HG03064 (cell line): ENCODE data around the gene KATNAL2.
"Not testable (repeated sequence)": the region's sequence is repeated elsewhere in the genome, so short reads cannot be mapped to it uniquely, and the experiment has no call there.

Source experiments
- ATAC-seq: cut with Tn5 transposase; IDR thresholded peaks from one replicate; pipeline ENCODE4 v1.9.1; 2021; ENCODE audit warnings: low read depth; ENCODE audit not compliant: unreplicated experiment

Gene KATNAL2

GRCh38 chr18:47029684-47030353, 112.4 kb downstream of the KATNAL2 start:
- not testable (repeated sequence) for ATAC-seq

- ATAC-seq, result not testable (repeated sequence)
These were observed 113.5 kb downstream of the KATNAL2 start for GRCh38 chr18:47030887-47031286.

GRCh38 chr18:47032945-47033344, 115.5 kb downstream of the KATNAL2 start:
- ATAC-seq, result no peak

- ATAC-seq, result not testable (repeated sequence)
These were observed 117.2 kb downstream of the KATNAL2 start for GRCh38 chr18:47034591-47034990.

- no peak for ATAC-seq
These were observed 117.8 kb downstream of the KATNAL2 start, which contains the start of gene ELOA2 for GRCh38 chr18:47035156-47035671. ELOA2 (minus strand) TSS chr18:47035621; CDS start chr18:47035264, 357 bp downstream.

GRCh38 chr18:47036298-47036874, 119.0 kb downstream of the KATNAL2 start:
- no peak for ATAC-seq

- ATAC-seq, result no peak
These were observed 119.7 kb downstream of the KATNAL2 start for GRCh38 chr18:47036927-47037578.

GRCh38 chr18:47040982-47041381, 123.6 kb downstream of the KATNAL2 start:
- no peak for ATAC-seq

- no peak for ATAC-seq
These were observed 133.1 kb downstream of the KATNAL2 start for GRCh38 chr18:47050468-47050867.

GRCh38 chr18:47054369-47054768, 137.0 kb downstream of the KATNAL2 start:
- ATAC-seq, result no peak

GRCh38 chr18:47062471-47062870, 145.1 kb downstream of the KATNAL2 start:
- ATAC-seq, result no peak

- no peak for ATAC-seq
These were observed 145.7 kb downstream of the KATNAL2 start for GRCh38 chr18:47063096-47063495.

GRCh38 chr18:47067648-47068047, 150.2 kb downstream of the KATNAL2 start:
- no peak for ATAC-seq

GRCh38 chr18:47075098-47075883, 157.9 kb downstream of the KATNAL2 start:
- ATAC-seq, result no peak

GRCh38 chr18:47077111-47077510, 159.7 kb downstream of the KATNAL2 start:
- no peak for ATAC-seq

GRCh38 chr18:47080872-47081271, 163.5 kb downstream of the KATNAL2 start:
- no peak for ATAC-seq

- ATAC-seq, result no peak
These were observed 164.2 kb downstream of the KATNAL2 start for GRCh38 chr18:47081578-47081977.

- ATAC-seq, result no peak
These were observed 170.3 kb downstream of the KATNAL2 start for GRCh38 chr18:47087676-47088075.

GRCh38 chr18:47095810-47096209, 178.4 kb downstream of the KATNAL2 start:
- ATAC-seq, result no peak

GRCh38 chr18:47100212-47100831, 182.9 kb downstream of the KATNAL2 start:
- ATAC-seq, result no peak
